DND-41 (cell line): ENCODE results near the gene COPG2.

Experiments used
- ATAC-seq: fragments of 200-7000 bp; cut with Tn5 transposase; 3 replicates; pipeline ENCODE4 v1.9.1; 2021; ENCODE audit warnings: low read depth; ENCODE audit not compliant: insufficient read depth
- DNase-seq: peaks from one replicate; pipeline ENCODE4 v3.0.0-alpha.2; 2020
- H2AFZ ChIP-seq: 2 replicates; pipeline ENCODE4 v1.6.0; 2012; ENCODE audit warnings: low read depth, low read length
- H3K27ac ChIP-seq: 2 replicates; pipeline ENCODE4 v1.5.1; 2012; ENCODE audit warnings: low read length, inconsistent platforms
- H3K27me3 ChIP-seq: fragments of 200-600 bp; sonication (generic); 2 replicates; pipeline ENCODE4 v1.6.0; 2012; ENCODE audit warnings: low read length, mild to moderate bottlenecking, inconsistent platforms; ENCODE audit not compliant: insufficient read depth, poor library complexity
- H3K36me3 ChIP-seq: 2 replicates; pipeline ENCODE4 v1.5.1; 2012; ENCODE audit warnings: low read length, inconsistent platforms; ENCODE audit not compliant: insufficient read depth
- H3K4me1 ChIP-seq: 2 replicates; pipeline ENCODE4 v1.5.1; 2012; ENCODE audit warnings: mild to moderate bottlenecking, low read length; ENCODE audit not compliant: insufficient read depth
- H3K4me2 ChIP-seq: 2 replicates; pipeline ENCODE4 v1.6.0; 2012; ENCODE audit warnings: mild to moderate bottlenecking, moderate library complexity, low read length, inconsistent platforms; ENCODE audit not compliant: insufficient read depth
- H3K4me3 ChIP-seq, 2 experiments: fragments of 200-600 bp in 1 of 2; shearing (Covaris generic) in 1 of 2; 2 replicates each; pipeline ENCODE4 v1.5.1; 2012 to 2016; ENCODE audit warnings: inconsistent platforms in 2 of 2, low read length in 2 of 2, mild to moderate bottlenecking in 2 of 2, low read depth in 1 of 2, moderate library complexity in 1 of 2
- H3K79me2 ChIP-seq: 2 replicates; pipeline ENCODE4 v1.6.0; 2012; ENCODE audit warnings: low read length, inconsistent platforms; ENCODE audit not compliant: insufficient read depth
- H3K9ac ChIP-seq: 2 replicates; pipeline ENCODE4 v1.6.0; 2012; ENCODE audit warnings: low read depth, mild to moderate bottlenecking, inconsistent platforms, low read length, moderate library complexity
- H3K9me3 ChIP-seq: 2 replicates; pipeline ENCODE4 v1.5.1; 2012; ENCODE audit warnings: low read length, moderate library complexity, mild to moderate bottlenecking, inconsistent platforms; ENCODE audit not compliant: insufficient read depth, severe bottlenecking
- H4K20me1 ChIP-seq: 2 replicates; pipeline ENCODE4 v1.6.0; 2012; ENCODE audit warnings: low read length; ENCODE audit not compliant: insufficient read depth
- CTCF ChIP-seq: IDR thresholded peaks from 2 replicates; pipeline ENCODE4 v1.5.1; 2012; ENCODE audit warnings: borderline replicate concordance, low read length, moderate library complexity, mild to moderate bottlenecking; ENCODE audit not compliant: poor library complexity, severe bottlenecking; ENCODE audit errors: extremely low read depth
- EZH2 ChIP-seq: IDR thresholded peaks from 3 replicates; pipeline ENCODE4 v1.6.1; 2012; ENCODE audit warnings: borderline replicate concordance, low read depth, mild to moderate bottlenecking, moderate library complexity, low read length, inconsistent platforms; ENCODE audit not compliant: severe bottlenecking

Gene COPG2

GRCh38 chr7:130486114-130486953 lies 182.2 kb downstream of the COPG2 start:
- Histone ChIP-seq H4K20me1 (no peaks in the 10 kb centered on the region), H3K4me3 (no peak overlapping the region), H3K27ac (no peak overlapping the region), H3K9ac (no peak overlapping the region), H3K9me3 (peaks cover 2% of the 10 kb centered on the region), H3K4me2 (no peak overlapping the region), H3K36me3 (no peaks in the 10 kb centered on the region), H3K4me1 (no peaks in the 10 kb centered on the region), H3K79me2 (no peaks in the 10 kb centered on the region), H3K27me3 (no peaks in the 10 kb centered on the region), H2AFZ (no peak overlapping the region)
- TF ChIP-seq CTCF (peak; percentile 44), EZH2 (no peak)
- DNase-seq: no peak
- ATAC-seq: no peak

- H2AFZ ChIP-seq: no peak overlapping the region
- TF ChIP-seq CTCF: no peak
- TF ChIP-seq EZH2: no peak
- H3K4me2 ChIP-seq: no peak overlapping the region
- H3K79me2 ChIP-seq: no peaks in the 10 kb centered on the region
- H3K27ac ChIP-seq: no peak overlapping the region
- H4K20me1 ChIP-seq: no peaks in the 10 kb centered on the region
- no peaks in the 10 kb centered on the region for H3K4me1 ChIP-seq
- no peak overlapping the region for H3K9ac ChIP-seq
- H3K27me3 ChIP-seq: no peaks in the 10 kb centered on the region
- H3K36me3 ChIP-seq: no peaks in the 10 kb centered on the region
- DNase-seq (no peak), ATAC-seq (no peak)
- no peak overlapping the region for H3K4me3 ChIP-seq
- H3K9me3 ChIP-seq: no peaks in the 10 kb centered on the region
These were observed 182.8 kb downstream of the COPG2 start for GRCh38 chr7:130485734-130486113.

GRCh38 chr7:130483031-130483430 lies 185.5 kb downstream of the COPG2 start:
- no peaks in the 10 kb centered on the region for H4K20me1 ChIP-seq
- H3K4me3 ChIP-seq: no peak overlapping the region
- no peak overlapping the region for H2AFZ ChIP-seq
- no peaks in the 10 kb centered on the region for H3K4me1 ChIP-seq
- ATAC-seq: no peak
- no peak overlapping the region for H3K9ac ChIP-seq
- no peaks in the 10 kb centered on the region for H3K36me3 ChIP-seq
- no peaks in the 10 kb centered on the region for H3K79me2 ChIP-seq
- no peaks in the 10 kb centered on the region for H3K27me3 ChIP-seq
- H3K4me2 ChIP-seq: no peak overlapping the region
- no peaks in the 10 kb centered on the region for H3K9me3 ChIP-seq
- TF ChIP-seq CTCF (no peak), EZH2 (no peak)
- DNase-seq: no peak
- H3K27ac ChIP-seq: no peak overlapping the region
